Astrocyte (in vitro differentiated cells and primary cell): Measurements from ENCODE around the gene IL31. TPM values are rescaled to one million over a fixed set of nuclear protein-coding genes. Genes with fewer than 3 reads are reported as not detected.
"Not testable (repeated sequence)": the region's sequence is repeated elsewhere in the genome, so short reads cannot be mapped to it uniquely, and the experiment has no call there.

Experiments used
- DNase-seq: peaks from one replicate; pipeline ENCODE4 v3.0.0-alpha.2; 2010; ENCODE audit warnings: low read depth
- FAIRE-seq: peaks from 2 replicates; lab custom pipeline; 2011; peaks lifted over from hg19 to GRCh38; lab: Jason Lieb, UNC
- H2AFZ ChIP-seq: 2 replicates; pipeline ENCODE4 v1.6.0; 2012; ENCODE audit warnings: low read depth, low read length, inconsistent platforms
- H3K27ac ChIP-seq: 2 replicates; pipeline ENCODE4 v1.5.1; 2011; ENCODE audit warnings: low read depth, low read length, inconsistent platforms
- H3K27me3 ChIP-seq: 2 replicates; pipeline ENCODE4 v1.6.0; 2011; ENCODE audit warnings: low read length, inconsistent platforms; ENCODE audit not compliant: insufficient read depth
- H3K36me3 ChIP-seq: 2 replicates; pipeline ENCODE4 v1.5.1; 2011; ENCODE audit warnings: low read length, inconsistent platforms; ENCODE audit not compliant: insufficient read depth
- H3K4me1 ChIP-seq: 2 replicates; pipeline ENCODE4 v1.5.1; 2011; ENCODE audit warnings: low read length, inconsistent platforms; ENCODE audit not compliant: insufficient read depth
- H3K4me2 ChIP-seq: 2 replicates; pipeline ENCODE4 v1.6.0; 2012; ENCODE audit warnings: low read length, inconsistent platforms
- H3K4me3 ChIP-seq: 2 replicates; pipeline ENCODE4 v1.5.1; 2011; ENCODE audit warnings: low read depth, mild to moderate bottlenecking, low read length, inconsistent platforms; ENCODE audit not compliant: insufficient read depth
- H3K79me2 ChIP-seq: 2 replicates; pipeline ENCODE4 v1.6.0; 2012; ENCODE audit warnings: mild to moderate bottlenecking, low read length, inconsistent platforms; ENCODE audit not compliant: insufficient read depth
- H3K9ac ChIP-seq: 2 replicates; pipeline ENCODE4 v1.6.0; 2012; ENCODE audit warnings: mild to moderate bottlenecking, low read length, inconsistent platforms
- H3K9me3 ChIP-seq: 2 replicates; pipeline ENCODE4 v1.5.1; 2012; ENCODE audit warnings: low read depth, mild to moderate bottlenecking, low read length, inconsistent platforms; ENCODE audit not compliant: insufficient read depth
- H4K20me1 ChIP-seq: 2 replicates; pipeline ENCODE4 v1.6.0; 2012; ENCODE audit warnings: low read length, inconsistent platforms; ENCODE audit not compliant: insufficient read depth
- H3K27ac Mint-ChIP-seq: one replicate; pipeline ENCODE4 v1.8.0; 2021; ENCODE audit warnings: mild to moderate bottlenecking, mixed read lengths; ENCODE audit not compliant: unreplicated experiment
- H3K27me3 Mint-ChIP-seq: one replicate; pipeline ENCODE4 v1.8.0; 2021; ENCODE audit warnings: low read depth, mixed read lengths; ENCODE audit not compliant: unreplicated experiment
- H3K36me3 Mint-ChIP-seq: one replicate; pipeline ENCODE4 v1.8.0; 2021; ENCODE audit warnings: low read depth, mixed read lengths; ENCODE audit not compliant: unreplicated experiment
- H3K4me1 Mint-ChIP-seq: one replicate; pipeline ENCODE4 v1.8.0; 2021; ENCODE audit warnings: low read depth, mixed read lengths; ENCODE audit not compliant: unreplicated experiment
- H3K4me3 Mint-ChIP-seq: one replicate; pipeline ENCODE4 v1.8.0; 2021; ENCODE audit warnings: mild to moderate bottlenecking, moderate library complexity, mixed read lengths; ENCODE audit not compliant: unreplicated experiment
- H3K9me3 Mint-ChIP-seq: one replicate; pipeline ENCODE4 v1.8.0; 2021; ENCODE audit warnings: mild to moderate bottlenecking, mixed read lengths; ENCODE audit not compliant: unreplicated experiment
- CTCF ChIP-seq: IDR thresholded peaks from 2 replicates; pipeline ENCODE4 v1.5.1; 2011; ENCODE audit warnings: low read depth, mild to moderate bottlenecking, inconsistent platforms, low read length, moderate library complexity; ENCODE audit not compliant: insufficient read depth
- EZH2 ChIP-seq: IDR thresholded peaks from 2 replicates; pipeline ENCODE4 v1.6.1; 2012; ENCODE audit warnings: mild to moderate bottlenecking, low read length, inconsistent platforms; ENCODE audit not compliant: insufficient read depth
- total RNA-seq: library from RNA; stranded (reverse); gene quantifications from 2 replicates; pipeline ENCODE4 v1.2.1, GENCODE V29; 2021

IL31 gene
- total RNA-seq, 1 donor from 2014 or later: not detected

GRCh38 chr12:122204167-122205052, 30.4 kb upstream of the IL31 start:
- no peak for FAIRE-seq
- Mint-ChIP-seq H3K27ac (peak overlapping the region; percentile 53), H3K9me3 (peaks cover 4% of the 10 kb centered on the region), H3K36me3 (peaks cover 8% of the 10 kb centered on the region), H3K4me1 (no peaks in the 10 kb centered on the region), H3K4me3 (peak overlapping the region; percentile 78), H3K27me3 (peaks cover 23% of the 10 kb centered on the region)
- DNase-seq: no peak
- H2AFZ ChIP-seq: peak overlapping the region; percentile 75
- H3K4me3 ChIP-seq: peak overlapping the region; percentile 42
- peaks cover 6% of the 10 kb centered on the region for H3K4me1 ChIP-seq
- peaks cover 22% of the 10 kb centered on the region for H3K27me3 ChIP-seq
- H3K9me3 ChIP-seq: no peaks in the 10 kb centered on the region
- peak overlapping the region; percentile 95 for H3K4me2 ChIP-seq
- TF ChIP-seq EZH2 (peak; percentile 99), CTCF (no peak)
- peaks cover 37% of the 10 kb centered on the region for H4K20me1 ChIP-seq
- peaks cover 15% of the 10 kb centered on the region for H3K36me3 ChIP-seq
- no peak overlapping the region for H3K9ac ChIP-seq
- no peaks in the 10 kb centered on the region for H3K79me2 ChIP-seq
- H3K27ac ChIP-seq: no peak overlapping the region

DNA sequence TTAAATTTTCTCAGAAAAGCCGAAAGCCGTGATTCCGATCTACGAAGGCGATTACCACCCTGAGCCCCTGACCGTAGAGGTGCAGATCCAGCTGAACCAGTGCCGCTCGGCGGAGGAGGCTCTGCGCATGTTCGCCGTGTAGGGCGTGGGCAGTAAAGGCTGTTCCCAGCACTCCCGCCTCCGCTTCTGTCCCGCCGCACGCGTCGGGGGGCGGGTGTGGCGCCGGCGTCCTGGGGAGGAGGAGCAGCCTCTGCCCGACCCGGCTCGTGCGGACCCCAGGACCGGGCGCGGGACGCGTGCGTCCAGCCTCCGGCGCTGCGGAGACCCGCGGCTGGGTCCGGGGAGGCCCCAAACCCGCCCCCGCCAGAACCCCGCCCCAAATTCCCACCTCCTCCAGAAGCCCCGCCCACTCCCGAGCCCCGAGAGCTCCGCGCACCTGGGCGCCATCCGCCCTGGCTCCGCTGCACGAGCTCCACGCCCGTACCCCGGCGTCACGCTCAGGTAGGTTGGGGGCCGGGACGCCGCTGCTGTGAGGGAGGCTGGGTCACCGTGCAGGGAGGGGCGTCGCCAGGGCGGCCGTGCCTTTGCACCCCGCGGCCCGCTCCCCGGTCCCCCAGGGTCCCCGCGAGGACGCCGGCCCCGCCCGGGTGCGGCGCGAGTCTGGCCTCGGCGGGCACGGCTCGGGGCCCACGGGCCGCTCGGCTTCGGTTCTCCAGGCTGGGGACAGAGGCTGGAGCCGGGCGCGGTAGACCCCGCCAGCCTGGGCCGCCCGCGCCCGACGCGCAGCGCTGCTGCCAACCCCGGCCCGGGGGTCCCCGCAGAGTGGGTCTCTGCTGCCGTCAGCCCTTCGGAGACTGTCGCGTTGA, 29.5 kb upstream of the IL31 start, which contains the start of gene B3GNT4:
TSS of gene B3GNT4 (plus strand) at position 409 of the 866 bp plus-strand sequence. CDS start 910 bp downstream, outside the sequence.
- Histone ChIP-seq H3K9me3 (no peaks in the 10 kb centered on the region), H3K36me3 (peaks cover 12% of the 10 kb centered on the region), H3K27ac (no peak within 1 kb of the TSS), H2AFZ (peak within 1 kb of the TSS; percentile 81), H3K4me1 (peaks cover 6% of the 10 kb centered on the region), H3K4me3 (peak within 1 kb of the TSS; percentile 62), H4K20me1 (peaks cover 36% of the 10 kb centered on the region), H3K9ac (peak within 1 kb of the TSS; percentile 39), H3K4me2 (peak within 1 kb of the TSS; percentile 95), H3K27me3 (peaks cover 22% of the 10 kb centered on the region), H3K79me2 (no peaks in the 10 kb centered on the region)
- FAIRE-seq (no peak), DNase-seq (peak; percentile 17)
- no peak within 1 kb of the TSS for H3K27ac Mint-ChIP-seq
- TF ChIP-seq CTCF: no peak
- H3K4me3 Mint-ChIP-seq: peak within 1 kb of the TSS; percentile 82
- peaks cover 6% of the 10 kb centered on the region for H3K36me3 Mint-ChIP-seq
- peaks cover 23% of the 10 kb centered on the region for H3K27me3 Mint-ChIP-seq
- H3K4me1 Mint-ChIP-seq: no peaks in the 10 kb centered on the region
- peaks cover 4% of the 10 kb centered on the region for H3K9me3 Mint-ChIP-seq

DNA sequence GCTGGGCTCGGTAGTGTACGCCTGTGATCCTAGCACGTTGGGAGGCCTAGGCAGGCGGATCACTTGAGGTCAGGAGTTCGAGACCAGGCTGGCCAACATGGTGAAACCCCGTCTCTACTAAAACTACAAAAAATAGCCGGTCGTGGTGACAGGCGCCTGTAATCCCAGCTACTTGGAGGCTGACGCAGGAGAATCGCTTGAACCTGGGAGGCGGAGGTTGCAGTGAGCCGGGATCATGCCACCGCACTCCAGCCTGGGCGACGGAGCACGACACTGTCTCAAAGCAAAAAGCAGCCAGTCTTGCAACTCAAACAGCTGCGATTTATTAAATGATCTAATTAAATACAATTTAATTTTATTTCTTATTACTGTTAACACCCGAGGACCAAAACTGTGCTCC, 28.8 kb upstream of the IL31 start:
- peaks cover 32% of the 10 kb centered on the region for H4K20me1 ChIP-seq
- not testable (repeated sequence) for H3K36me3 Mint-ChIP-seq, H3K36me3 ChIP-seq, H3K4me1 ChIP-seq, H3K9me3 Mint-ChIP-seq, H3K27ac ChIP-seq, DNase-seq, H3K4me1 Mint-ChIP-seq, H3K9ac ChIP-seq, FAIRE-seq, H3K79me2 ChIP-seq, H3K9me3 ChIP-seq, H3K27ac Mint-ChIP-seq
- peaks cover 23% of the 10 kb centered on the region for H3K27me3 Mint-ChIP-seq
- peak overlapping the region; percentile 62 for H3K4me3 ChIP-seq
- peaks cover 22% of the 10 kb centered on the region for H3K27me3 ChIP-seq
- peak overlapping the region; percentile 82 for H3K4me3 Mint-ChIP-seq
- H2AFZ ChIP-seq: peak overlapping the region; percentile 81
- peak overlapping the region; percentile 95 for H3K4me2 ChIP-seq
